Nephron (organoid): ENCODE measurements around the gene PRPF6.
"Not testable (repeated sequence)": the region's sequence is repeated elsewhere in the genome, so short reads cannot be mapped to it uniquely, and the experiment has no call there.

Experiments used
- H3K27ac Mint-ChIP-seq, 3 experiments: 2 replicates each; pipeline ENCODE4 v1.8.0; 2020; ENCODE audit warnings: mixed read lengths in 3 of 3, mild to moderate bottlenecking in 2 of 3, moderate library complexity in 1 of 3
- H3K27me3 Mint-ChIP-seq: 2 replicates; pipeline ENCODE4 v1.8.0; 2021; ENCODE audit warnings: low read depth, mild to moderate bottlenecking, moderate library complexity, mixed read lengths
- H3K36me3 Mint-ChIP-seq: 2 replicates; pipeline ENCODE4 v1.8.0; 2020; ENCODE audit warnings: low read depth, mixed read lengths
- H3K4me1 Mint-ChIP-seq: 2 replicates; pipeline ENCODE4 v1.8.0; 2020; ENCODE audit warnings: mixed read lengths
- H3K4me3 Mint-ChIP-seq, 3 experiments: 2 replicates each; pipeline ENCODE4 v1.8.0; 2020; ENCODE audit warnings: mild to moderate bottlenecking in 3 of 3, mixed read lengths in 3 of 3, moderate library complexity in 2 of 3
- H3K9me3 Mint-ChIP-seq: 2 replicates; pipeline ENCODE4 v1.8.0; 2020; ENCODE audit warnings: mixed read lengths
- TF ChIP-seq, protein P1 (sequence below), 3 experiments: fragments of 200-600 bp; sonication (generic); IDR thresholded peaks; one replicate each; pipeline ENCODE4 v1.5.0; 2021; ENCODE audit warnings: antibody characterized with exemption in 3 of 3; ENCODE audit not compliant: unreplicated experiment in 3 of 3

The PRPF6 gene

GRCh38 chr20:63958471-63958870 lies 22.5 kb upstream of the PRPF6 start:
- TF ChIP-seq, protein P1, sequence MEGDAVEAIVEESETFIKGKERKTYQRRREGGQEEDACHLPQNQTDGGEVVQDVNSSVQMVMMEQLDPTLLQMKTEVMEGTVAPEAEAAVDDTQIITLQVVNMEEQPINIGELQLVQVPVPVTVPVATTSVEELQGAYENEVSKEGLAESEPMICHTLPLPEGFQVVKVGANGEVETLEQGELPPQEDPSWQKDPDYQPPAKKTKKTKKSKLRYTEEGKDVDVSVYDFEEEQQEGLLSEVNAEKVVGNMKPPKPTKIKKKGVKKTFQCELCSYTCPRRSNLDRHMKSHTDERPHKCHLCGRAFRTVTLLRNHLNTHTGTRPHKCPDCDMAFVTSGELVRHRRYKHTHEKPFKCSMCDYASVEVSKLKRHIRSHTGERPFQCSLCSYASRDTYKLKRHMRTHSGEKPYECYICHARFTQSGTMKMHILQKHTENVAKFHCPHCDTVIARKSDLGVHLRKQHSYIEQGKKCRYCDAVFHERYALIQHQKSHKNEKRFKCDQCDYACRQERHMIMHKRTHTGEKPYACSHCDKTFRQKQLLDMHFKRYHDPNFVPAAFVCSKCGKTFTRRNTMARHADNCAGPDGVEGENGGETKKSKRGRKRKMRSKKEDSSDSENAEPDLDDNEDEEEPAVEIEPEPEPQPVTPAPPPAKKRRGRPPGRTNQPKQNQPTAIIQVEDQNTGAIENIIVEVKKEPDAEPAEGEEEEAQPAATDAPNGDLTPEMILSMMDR (IDR thresholded peaks at IDR 0.05; ENCODE audit: unreplicated experiment in 3 of 3), result no peak
- Mint-ChIP-seq H3K9me3 (no peaks in the 10 kb centered on the region), H3K27me3 (no peaks in the 10 kb centered on the region), H3K4me3 (peak overlapping the region in 2 of 3 experiments; percentile 21 to 60), H3K4me1 (peaks cover 16% of the 10 kb centered on the region), H3K27ac (no peak overlapping the region), H3K36me3 (peaks cover 4% of the 10 kb centered on the region)

- TF ChIP-seq, protein P1 (IDR thresholded peaks at IDR 0.05; ENCODE audit: unreplicated experiment in 3 of 3), result no peak
- Mint-ChIP-seq H3K4me1 (peaks cover 10% of the 10 kb centered on the region), H3K27ac (no peak overlapping the region), H3K4me3 (peak overlapping the region in 1 of 3 experiments; percentile 17), H3K27me3 (no peaks in the 10 kb centered on the region), H3K9me3 (no peaks in the 10 kb centered on the region), H3K36me3 (peaks cover 4% of the 10 kb centered on the region)
These were observed 21.8 kb upstream of the PRPF6 start for GRCh38 chr20:63958964-63959698.

GRCh38 chr20:63959699-63960075 lies 21.2 kb upstream of the PRPF6 start:
- H3K4me3 Mint-ChIP-seq, result no peak overlapping the region
- H3K36me3 Mint-ChIP-seq, result peaks cover 4% of the 10 kb centered on the region
- H3K9me3 Mint-ChIP-seq, result no peaks in the 10 kb centered on the region
- TF ChIP-seq, protein P1 (IDR thresholded peaks at IDR 0.05; ENCODE audit: unreplicated experiment in 3 of 3), result no peak
- peaks cover 5% of the 10 kb centered on the region for H3K4me1 Mint-ChIP-seq
- H3K27ac Mint-ChIP-seq, result no peak overlapping the region
- H3K27me3 Mint-ChIP-seq, result no peaks in the 10 kb centered on the region

DNA sequence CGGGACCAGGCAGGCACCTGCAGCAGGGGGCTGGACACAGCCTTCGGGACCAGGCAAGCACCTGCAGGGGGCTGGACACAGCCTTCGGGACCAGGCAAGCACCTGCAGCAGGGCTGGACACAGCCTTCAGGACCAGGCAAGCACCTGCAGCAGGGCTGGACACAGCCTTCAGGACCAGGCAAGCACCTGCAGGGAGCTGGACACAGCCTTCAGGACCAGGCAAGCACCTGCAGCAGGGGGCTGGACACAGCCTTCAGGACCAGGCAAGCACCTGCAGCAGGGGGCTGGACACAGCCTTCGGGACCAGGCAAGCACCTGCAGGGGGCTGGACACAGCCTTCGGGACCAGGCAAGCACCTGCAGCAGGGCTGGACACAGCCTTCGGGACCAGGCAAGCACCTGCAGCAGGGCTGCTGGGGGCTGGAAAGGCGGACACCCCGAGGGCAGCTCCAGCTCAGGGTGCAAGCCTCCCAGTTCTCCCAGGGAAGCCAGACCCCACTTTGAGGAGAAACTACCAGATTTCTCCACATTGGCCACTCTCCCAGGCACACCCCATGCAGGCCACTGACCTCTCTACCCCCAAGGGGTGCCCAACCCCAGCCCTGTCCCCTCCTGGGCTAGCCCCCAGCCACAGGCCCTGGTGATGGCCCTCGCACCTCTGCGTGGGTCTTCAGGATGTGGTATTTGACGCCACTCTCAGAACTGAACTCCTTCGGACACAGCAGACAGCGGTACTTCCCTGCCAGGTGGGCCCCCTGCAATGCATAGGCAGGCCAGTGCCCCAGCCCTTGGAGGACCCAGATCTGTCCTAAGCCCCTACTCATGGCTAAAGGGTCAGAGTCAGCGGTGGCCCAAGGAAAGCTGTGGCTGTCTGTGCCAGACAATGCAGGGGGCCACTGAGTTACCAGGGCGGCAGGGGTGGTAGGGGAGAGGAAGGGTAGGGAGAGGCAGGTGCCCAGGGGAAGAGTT lies 20.0 kb upstream of the PRPF6 start:
- H3K36me3 Mint-ChIP-seq, H3K27me3 Mint-ChIP-seq, H3K4me1 Mint-ChIP-seq, H3K9me3 Mint-ChIP-seq, H3K27ac Mint-ChIP-seq, H3K4me3 Mint-ChIP-seq: not testable (repeated sequence)

- no peaks in the 10 kb centered on the region for H3K9me3 Mint-ChIP-seq
- H3K4me1 Mint-ChIP-seq, result peaks cover 5% of the 10 kb centered on the region
- H3K27me3 Mint-ChIP-seq, result no peaks in the 10 kb centered on the region
- no peak overlapping the region for H3K4me3 Mint-ChIP-seq
- H3K36me3 Mint-ChIP-seq, result peaks cover 14% of the 10 kb centered on the region
- H3K27ac Mint-ChIP-seq, result no peak overlapping the region
- TF ChIP-seq, protein P1 (IDR thresholded peaks at IDR 0.05; ENCODE audit: unreplicated experiment in 3 of 3), result no peak
These were observed 19.1 kb upstream of the PRPF6 start for GRCh38 chr20:63961664-63962425.
